Natural killer cell (primary cell): ENCODE results near the gene SECTM1. TPM values are rescaled to one million over a fixed set of nuclear protein-coding genes. Genes with fewer than 3 reads are reported as not detected.

Source experiments
- ATAC-seq, 3 donors: fragments of 150-1000 bp in 2 of 3; fragments of 200-7000 bp in 1 of 3; cut with Tn5 transposase; 1 replicate in 1 of 3; 2 replicates in 2 of 3; pipeline ENCODE4 v1.10.0; 2021; ENCODE audit warnings: mild to moderate bottlenecking in 2 of 3, moderate library complexity in 2 of 3
- DNase-seq, 2 donors: peaks; one replicate each; pipeline versions ENCODE4 v3.0.0 to v3.0.0-alpha.2; 2013 to 2021; ENCODE audit warnings: mixed read lengths in 1 of 2
- H3K27ac ChIP-seq: one replicate; pipeline ENCODE4 v1.5.1; 2013; ENCODE audit warnings: mild to moderate bottlenecking, low read length
- H3K27me3 ChIP-seq: one replicate; pipeline ENCODE4 v1.6.1; 2013; ENCODE audit warnings: low read length; ENCODE audit not compliant: control insufficient read depth, insufficient read depth
- H3K36me3 ChIP-seq: one replicate; pipeline ENCODE4 v1.6.1; 2013; ENCODE audit warnings: low read length; ENCODE audit not compliant: control insufficient read depth, insufficient read depth
- H3K4me1 ChIP-seq: one replicate; pipeline ENCODE4 v1.6.1; 2013; ENCODE audit warnings: low read length; ENCODE audit not compliant: control insufficient read depth, insufficient read depth
- H3K4me3 ChIP-seq: one replicate; pipeline ENCODE4 v1.5.1; 2013; ENCODE audit warnings: low read length
- H3K9me3 ChIP-seq: one replicate; pipeline ENCODE4 v1.6.1; 2013; ENCODE audit warnings: low read length; ENCODE audit not compliant: control insufficient read depth, insufficient read depth
- H3K27ac Mint-ChIP-seq, 2 donors: one replicate each; pipeline ENCODE4 v1.8.0; 2022; ENCODE audit warnings: mild to moderate bottlenecking in 2 of 2, mixed read lengths in 2 of 2, moderate library complexity in 1 of 2
- H3K27me3 Mint-ChIP-seq, 2 donors: one replicate each; pipeline ENCODE4 v1.8.0; 2022; ENCODE audit warnings: low read depth in 2 of 2, mixed read lengths in 2 of 2
- H3K36me3 Mint-ChIP-seq: one replicate; pipeline ENCODE4 v1.8.0; 2022; ENCODE audit warnings: mixed read lengths
- H3K4me1 Mint-ChIP-seq, 2 donors: one replicate each; pipeline ENCODE4 v1.8.0; 2022; ENCODE audit warnings: mixed read lengths in 2 of 2
- H3K4me3 Mint-ChIP-seq: one replicate; pipeline ENCODE4 v1.8.0; 2022; ENCODE audit warnings: mild to moderate bottlenecking, moderate library complexity, mixed read lengths
- H3K9me3 Mint-ChIP-seq, 2 donors: one replicate each; pipeline ENCODE4 v1.8.0; 2022; ENCODE audit warnings: mixed read lengths in 2 of 2
- CTCF ChIP-seq: fragments of 200-600 bp; IDR thresholded peaks from one replicate; pipeline ENCODE4 v1.8.0; 2022; ENCODE audit warnings: antibody characterized with exemption
- WGBS: methylation state at CpG from one replicate; pipeline ENCODE4 v1.1.7; 2013; ENCODE audit warnings: missing lambda C conversion rate; ENCODE audit not compliant: insufficient coverage; 5-methylcytosine and 5-hydroxymethylcytosine counted together
- intact Hi-C: fragments of 100-400 bp; cut with micrococcal nuclease; formaldehyde crosslinking; loops from one replicate; pipeline ENCODE4 v1.14.2; 2022
- total RNA-seq, 4 donors: library from RNA; stranded (reverse); fragments of 120-200 nt in 1 of 4; gene quantifications; one replicate each; pipeline versions ENCODE4 v1.2.3 to v1.2.4, GENCODE V29; 2013 to 2022

SECTM1 gene
- total RNA-seq, 3 donors from 2014 or later (not counting 1 experiment from before 2014, with no cell fraction given) = 3.6 to 11.2 (median 6.3) TPM

- intact Hi-C loops = loop anchor here (1.0 to 5.0 kb wide), 3 partner anchors 16 to 35 kb away; no protein-coding TSS in a partner anchor
Observed at GRCh38 chr17:82272495-82273326, 60.9 kb downstream of the SECTM1 start.

GRCh38 chr17:82271401-82271800 is 62.2 kb downstream of the SECTM1 start:
- Mint-ChIP-seq H3K9me3 (no peaks in the 10 kb centered on the region), H3K4me3 (peak overlapping the region; percentile 91), H3K27me3 (no peaks in the 10 kb centered on the region), H3K27ac (peak overlapping the region; percentile 87 to 91), H3K36me3 (no peaks in the 10 kb centered on the region), H3K4me1 (peaks cover 58 to 63% of the 10 kb centered on the region in 2 donors)
- ATAC-seq = no peak
- Histone ChIP-seq H3K27me3 (no peaks in the 10 kb centered on the region), H3K4me1 (peaks cover 68% of the 10 kb centered on the region), H3K36me3 (peaks cover 25% of the 10 kb centered on the region), H3K4me3 (no peak overlapping the region), H3K27ac (peak overlapping the region; percentile 34), H3K9me3 (no peaks in the 10 kb centered on the region)
- TF ChIP-seq CTCF = no peak
- intact Hi-C loops = loop anchor here (5.0 kb wide), 1 partner anchor 34 kb away; no protein-coding TSS in a partner anchor
- no peak for DNase-seq
- 90% methylated on average over 6 of the region's 6 CpGs for WGBS

More at GRCh38 chr17:82272495-82273326, 60.9 kb downstream of the SECTM1 start:
- no peaks in the 10 kb centered on the region for H3K9me3 ChIP-seq
- TF ChIP-seq CTCF = no peak
- DNase-seq (peak; percentile 51 to 58), ATAC-seq (peak; percentile 35 to 61 (median 49))
- no peaks in the 10 kb centered on the region for H3K27me3 ChIP-seq
- peaks cover 57% of the 10 kb centered on the region for H3K4me1 ChIP-seq
- under 1% methylated on average over 46 of the region's 57 CpGs for WGBS
- H3K27ac ChIP-seq = peak overlapping the region; percentile 83
- H3K36me3 Mint-ChIP-seq = no peaks in the 10 kb centered on the region
- no peaks in the 10 kb centered on the region for H3K27me3 Mint-ChIP-seq
- peak overlapping the region; percentile 53 for H3K4me3 ChIP-seq
- H3K36me3 ChIP-seq = peaks cover 17% of the 10 kb centered on the region
- peak overlapping the region; percentile 91 for H3K4me3 Mint-ChIP-seq
- peak overlapping the region; percentile 87 to 91 for H3K27ac Mint-ChIP-seq
- peaks cover 45 to 51% of the 10 kb centered on the region in 2 donors for H3K4me1 Mint-ChIP-seq
- H3K9me3 Mint-ChIP-seq = no peaks in the 10 kb centered on the region

Other genes with a start within 250 kb of the SECTM1 start
- 10 to 100 TPM; 53.8 to 56.2 (median 54.0) TPM for gene FASN, start 235.5 kb downstream of the SECTM1 start, total RNA-seq
- 10 to 100 TPM; 69.7 to 79.2 (median 75.1) TPM for gene CCDC57, start 120.9 kb downstream of the SECTM1 start, total RNA-seq
- 100 to 1,000 TPM; 172 to 365 (median 296) TPM for gene SLC16A3, start 104.7 kb downstream of the SECTM1 start, total RNA-seq
- gene CSNK1D, start 60.1 kb downstream of the SECTM1 start, total RNA-seq = 100 to 1,000 TPM; 423 to 475 (median 468) TPM
- 100 to 1,000 TPM; 464 to 564 (median 522) TPM for gene CD7, start 16.2 kb downstream of the SECTM1 start, total RNA-seq
- not detected for gene TEX19, start 25.5 kb upstream of the SECTM1 start, total RNA-seq
- gene UTS2R, start 38.0 kb upstream of the SECTM1 start, total RNA-seq = under 1 TPM in 1 of 3 donors, not detected in 2; 0.28 TPM
- gene HEXD, start 84.6 kb upstream of the SECTM1 start, total RNA-seq = 10 to 100 TPM; 35.7 to 57.4 (median 51.5) TPM
- gene OGFOD3, start 84.8 kb upstream of the SECTM1 start, total RNA-seq = 10 to 100 TPM; 21.6 to 28.6 (median 23.3) TPM
- gene CYBC1, start 117.0 kb upstream of the SECTM1 start, total RNA-seq = 100 to 1,000 TPM; 168 to 219 (median 192) TPM
- 100 to 1,000 TPM; 130 to 203 (median 158) TPM for gene NARF, start 125.0 kb upstream of the SECTM1 start, total RNA-seq
- 10 to 100 TPM; 42.5 to 50.0 (median 46.4) TPM for gene FOXK2, start 186.0 kb upstream of the SECTM1 start, total RNA-seq